M059J (cell line): ENCODE measurements around the gene PRKCZ. TPM values are rescaled to one million over a fixed set of nuclear protein-coding genes. Genes with fewer than 3 reads are reported as not detected.
A peak's percentile ranks its signal among the peaks of the same experiment; 100 is the strongest.

Experiments used
- DNase-seq: peaks from one replicate; pipeline ENCODE4 v3.0.0-alpha.2; 2012; ENCODE audit warnings: low read depth
- total RNA-seq: library from RNA; depleted of rRNA; stranded (reverse); fragments of >200 nt; shearing (Covaris generic); gene quantifications from 2 replicates; pipeline ENCODE4 v1.2.3, GENCODE V29; 2014; rRNA removed

The PRKCZ gene
- total RNA-seq, result 0.44 TPM in 1 of 2 replicates, not detected in the other

DNA sequence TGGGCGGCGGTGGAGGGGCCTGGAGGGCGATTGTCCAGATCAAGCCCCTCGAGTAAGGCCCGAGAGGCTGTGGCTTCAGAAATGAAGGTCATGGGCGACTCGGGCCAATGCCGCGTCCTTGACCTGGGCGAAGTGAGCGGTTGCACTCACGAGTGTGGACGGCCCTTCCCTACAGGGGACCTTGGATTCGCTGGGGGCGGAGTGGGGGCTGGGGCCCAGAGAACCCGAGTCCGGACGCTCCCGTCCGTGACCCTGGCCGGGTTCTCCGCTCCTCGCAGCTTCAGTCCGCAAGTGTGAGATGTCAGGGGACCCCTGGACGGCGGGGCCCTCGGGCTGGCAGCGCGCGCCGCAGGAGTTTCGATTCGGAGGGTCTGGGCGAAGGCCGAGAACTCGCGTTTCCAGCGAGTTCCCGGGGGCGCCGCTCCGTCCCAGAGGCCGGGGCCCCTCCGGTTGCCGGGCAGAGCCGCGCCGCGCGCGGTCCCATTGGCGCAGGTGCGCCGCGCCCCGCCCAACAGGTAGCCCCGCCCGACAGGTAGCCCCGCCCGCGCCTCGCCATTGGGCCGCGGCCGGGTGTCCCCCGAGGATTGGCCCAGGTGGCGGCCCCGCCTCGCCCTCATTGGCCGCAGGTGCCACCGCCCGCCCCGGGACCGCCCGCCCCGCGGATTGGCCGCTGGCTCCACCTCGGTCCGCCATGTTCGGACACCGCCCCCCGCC, at the start of gene PRKCZ:
Gene PRKCZ (plus strand): TSS at position 694 of the 714 bp plus-strand sequence. CDS start 220 bp downstream, outside the sequence.
- DNase-seq, result no peak

DNA sequence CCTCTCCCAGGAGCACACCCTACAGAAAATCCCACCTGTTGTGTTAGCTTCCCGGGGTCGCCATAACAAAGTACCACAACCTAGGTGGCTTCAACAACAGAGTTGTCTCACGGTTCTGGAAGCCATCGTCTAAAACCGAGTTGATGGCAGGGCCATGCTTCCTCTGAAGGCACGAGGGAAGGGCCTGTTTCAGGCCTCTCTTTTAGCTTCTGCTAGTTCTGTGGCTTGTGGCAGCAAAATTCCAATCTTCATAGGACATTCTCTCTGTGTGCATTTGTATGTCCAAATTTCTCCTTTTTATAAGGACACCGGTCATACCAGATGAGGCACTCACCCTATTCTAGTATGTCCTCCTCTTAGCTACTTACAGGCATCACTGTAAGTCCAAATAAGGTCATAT, 49.8 kb upstream of the PRKCZ start:
- DNase-seq, result no peak

DNA sequence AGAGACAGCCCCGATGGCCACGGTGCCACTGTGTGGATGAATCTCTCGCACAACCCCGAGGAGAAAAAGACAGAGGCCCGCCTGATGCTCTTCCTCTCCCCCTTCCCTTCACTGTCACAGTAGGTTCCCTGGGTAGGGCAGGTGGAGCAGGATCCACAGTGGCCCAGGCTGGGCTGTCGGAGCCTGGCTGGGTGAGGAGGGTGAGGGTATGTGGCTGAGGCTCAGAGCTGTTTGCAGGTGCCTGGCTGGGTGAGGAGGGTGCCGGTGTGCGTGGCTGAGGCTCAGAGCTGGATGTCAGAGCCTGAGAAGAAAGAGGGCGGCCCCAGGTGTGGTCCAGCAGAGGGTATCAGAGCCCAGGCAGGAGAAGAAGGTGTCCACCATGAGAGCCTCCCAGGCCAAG, 49.4 kb upstream of the PRKCZ start:
- DNase-seq, result no peak

DNA sequence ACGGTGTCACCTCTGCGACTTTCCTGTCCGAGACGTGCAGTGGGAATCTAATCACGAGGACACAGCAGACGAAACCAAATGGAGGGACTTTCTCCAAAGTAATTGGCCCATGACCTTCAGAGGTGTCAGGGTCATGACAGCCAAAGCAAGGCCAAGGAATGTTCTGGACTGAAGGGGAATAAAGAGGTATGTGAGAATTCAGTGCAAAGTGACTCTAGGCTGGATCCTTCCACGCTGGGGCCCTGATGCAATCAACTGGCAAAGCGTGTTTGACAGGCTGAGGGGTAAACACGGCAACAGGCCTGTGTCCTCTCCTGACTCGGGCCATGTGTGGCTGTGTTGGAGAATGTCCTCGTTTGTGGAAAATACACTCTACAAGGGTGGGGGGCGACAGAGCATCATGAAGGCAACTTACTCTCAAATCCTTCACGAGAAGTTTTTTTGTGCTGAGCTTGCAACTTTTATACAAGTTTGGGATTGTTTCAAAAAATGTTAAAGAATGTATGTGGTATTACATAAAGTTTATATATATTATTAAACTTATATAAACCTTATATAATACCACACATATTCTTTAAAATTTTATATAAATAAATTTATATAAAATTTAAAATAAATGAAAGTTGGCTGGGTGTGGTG, 48.3 kb upstream of the PRKCZ start:
- DNase-seq, result no peak

DNA sequence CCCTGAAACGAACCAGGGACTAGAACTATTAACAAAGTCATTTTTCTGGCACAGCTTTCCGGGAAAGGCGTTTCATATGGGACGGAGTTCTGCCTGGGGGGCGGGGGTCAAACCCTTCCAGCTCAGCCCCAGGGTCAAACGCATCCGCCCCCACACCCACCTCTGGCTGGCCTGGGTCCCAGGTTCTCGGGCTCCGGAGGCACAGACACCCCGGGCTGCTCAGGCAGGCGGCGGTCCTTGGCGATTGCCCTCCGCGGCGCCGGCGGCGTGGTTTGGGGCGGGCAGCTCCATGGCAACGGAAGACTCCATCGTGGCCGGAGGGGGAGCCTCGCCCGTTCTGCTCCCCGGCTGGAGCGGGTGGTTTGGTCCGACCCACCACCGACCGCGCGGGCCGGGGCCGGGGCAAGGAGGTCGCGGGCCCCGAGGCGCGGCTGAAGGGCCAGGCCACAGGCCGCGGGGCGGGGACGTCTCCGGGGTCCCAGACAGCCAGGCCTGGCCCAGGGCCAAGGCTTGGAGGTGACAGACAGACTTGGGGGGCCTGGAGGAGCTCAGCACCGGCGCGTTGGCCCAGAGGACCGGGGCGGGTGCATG, 46.6 kb upstream of the PRKCZ start, which contains the start of gene CFAP74:
Gene CFAP74 (minus strand): TSS at position 246 of the 591 bp plus-strand sequence. CDS start 12,830 bp downstream, outside the sequence.
- no peak for DNase-seq

DNA sequence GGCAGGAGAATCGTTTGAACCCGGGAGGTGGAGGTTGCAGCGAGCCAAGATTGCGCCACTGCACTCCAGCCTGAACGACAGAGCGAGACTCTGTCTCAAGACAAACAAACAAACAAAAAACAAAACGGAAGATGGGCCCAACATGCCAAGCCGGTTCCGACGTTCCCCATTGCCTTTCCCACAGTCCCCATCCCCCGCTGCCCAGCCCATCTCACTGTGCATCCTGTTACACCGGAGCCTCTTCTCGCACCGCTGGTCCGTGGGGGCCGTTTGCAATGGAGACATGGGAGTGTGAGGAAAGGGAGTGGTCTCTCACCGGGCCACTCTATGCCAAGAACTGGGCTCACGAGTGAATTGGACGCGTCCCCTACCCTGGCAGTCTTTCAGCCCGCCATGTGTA, 45.4 kb upstream of the PRKCZ start:
- no peak for DNase-seq

DNA sequence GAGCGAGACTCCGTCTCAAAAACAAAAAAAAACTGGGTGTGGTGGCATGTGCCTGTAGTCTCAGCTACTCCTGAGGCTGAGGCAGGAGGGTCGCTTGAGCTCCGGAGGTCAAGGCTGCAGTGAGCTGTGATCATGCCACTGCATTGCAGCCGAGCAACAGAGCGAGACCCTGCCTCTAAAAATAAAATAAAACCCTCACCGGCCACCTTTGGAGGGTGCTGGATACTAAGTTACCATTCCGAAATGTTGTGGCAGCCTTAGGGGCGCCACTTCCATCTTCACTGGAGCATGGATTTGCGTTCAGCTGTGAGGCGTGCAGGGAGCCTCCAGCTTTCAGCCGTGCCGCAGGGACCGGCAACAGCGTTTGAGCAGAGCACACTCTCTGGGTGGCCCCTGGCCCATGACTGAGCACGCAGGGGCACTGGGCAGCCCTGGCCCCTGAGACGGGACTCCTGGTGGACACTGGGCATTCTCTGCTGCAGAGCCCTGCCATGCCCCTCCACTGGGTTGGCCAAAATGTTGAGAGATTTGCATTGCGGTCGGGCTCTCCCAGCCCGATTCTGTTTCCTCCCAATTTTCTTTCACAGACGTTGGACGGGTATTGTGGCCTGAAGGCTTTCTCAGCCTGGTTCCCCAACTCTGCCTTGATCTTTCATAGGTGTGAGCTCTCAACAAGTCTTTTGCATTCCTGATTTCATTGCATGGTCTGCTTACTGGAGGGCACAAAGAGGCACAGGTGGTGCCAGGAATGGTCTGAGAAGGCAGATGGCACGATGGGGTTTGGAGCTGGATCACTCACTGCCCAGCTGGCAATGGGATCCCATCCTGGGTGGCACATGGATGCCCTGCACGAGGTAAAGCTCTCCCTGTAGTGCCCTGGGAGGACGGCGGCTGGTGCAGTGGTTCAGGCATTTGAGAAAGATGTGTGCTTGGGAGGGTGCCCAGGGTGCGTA, 40.8 kb upstream of the PRKCZ start:
- DNase-seq, result no peak

DNA sequence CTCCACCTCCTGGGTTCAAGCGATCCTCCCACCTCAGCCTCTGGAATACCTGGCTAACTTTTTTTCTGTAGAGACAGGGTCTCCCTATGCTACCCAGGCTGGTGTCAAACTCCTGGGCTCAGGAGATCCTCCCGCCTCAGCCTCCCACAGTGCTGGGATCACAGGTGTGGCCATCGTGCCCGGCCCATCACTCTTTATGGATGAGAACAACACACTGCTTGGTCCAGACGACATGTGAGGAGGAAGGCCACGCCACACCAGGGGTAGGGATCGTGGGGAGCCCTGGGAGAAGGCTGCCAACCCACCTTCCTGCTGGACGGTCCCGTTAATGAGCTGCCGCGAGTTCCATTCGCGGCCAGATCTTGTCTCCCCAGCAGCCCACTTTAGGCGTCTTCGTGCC, 36.0 kb upstream of the PRKCZ start:
- DNase-seq, result no peak

DNA sequence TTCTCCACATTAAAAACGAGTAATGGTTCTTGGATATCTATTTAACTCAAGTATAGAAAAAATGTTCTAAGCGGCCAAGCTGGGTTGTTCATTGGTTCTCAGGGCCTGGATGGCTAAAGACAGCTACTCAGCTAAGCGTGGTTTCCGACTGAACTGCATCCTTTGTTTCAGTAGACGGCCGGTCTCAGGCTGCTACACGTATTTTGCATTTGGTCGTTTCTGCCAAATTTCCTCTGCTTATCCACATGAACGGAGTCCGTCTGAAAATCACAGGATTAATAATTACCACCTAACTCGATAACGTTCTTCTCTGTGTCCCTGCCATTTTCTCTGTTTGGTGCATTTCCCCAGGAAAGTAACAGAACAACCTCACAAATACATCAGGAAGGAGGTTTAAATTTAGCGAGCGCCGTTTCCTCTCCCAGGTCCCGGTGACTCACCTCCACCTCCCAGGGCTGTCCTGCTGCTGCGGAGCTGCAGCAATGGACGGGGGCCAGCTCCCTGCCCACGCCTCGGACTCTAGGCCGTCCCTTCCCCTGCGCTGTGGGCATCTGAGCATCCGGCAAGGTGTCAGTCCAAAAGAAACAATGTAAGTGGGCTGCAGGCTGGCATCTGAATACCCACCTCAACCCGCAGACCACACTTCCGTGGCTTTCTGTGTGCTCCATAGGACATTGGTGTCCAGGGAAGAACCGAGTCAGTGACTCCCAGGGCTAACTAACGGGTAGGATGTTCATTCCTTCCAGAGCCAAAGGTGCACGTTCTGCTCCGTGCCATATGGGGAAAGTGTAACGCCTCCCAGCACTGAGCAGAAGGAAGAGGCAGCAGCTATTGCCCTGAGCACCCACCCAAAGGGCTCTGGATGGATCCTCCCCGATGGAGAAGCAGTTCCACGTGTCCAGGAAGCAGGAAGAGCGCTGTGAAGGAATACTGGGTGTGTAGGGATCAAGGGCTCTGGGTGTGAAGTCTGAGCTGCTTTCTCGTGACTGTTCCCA, 35.2 kb upstream of the PRKCZ start:
- peak; percentile 65 for DNase-seq

DNA sequence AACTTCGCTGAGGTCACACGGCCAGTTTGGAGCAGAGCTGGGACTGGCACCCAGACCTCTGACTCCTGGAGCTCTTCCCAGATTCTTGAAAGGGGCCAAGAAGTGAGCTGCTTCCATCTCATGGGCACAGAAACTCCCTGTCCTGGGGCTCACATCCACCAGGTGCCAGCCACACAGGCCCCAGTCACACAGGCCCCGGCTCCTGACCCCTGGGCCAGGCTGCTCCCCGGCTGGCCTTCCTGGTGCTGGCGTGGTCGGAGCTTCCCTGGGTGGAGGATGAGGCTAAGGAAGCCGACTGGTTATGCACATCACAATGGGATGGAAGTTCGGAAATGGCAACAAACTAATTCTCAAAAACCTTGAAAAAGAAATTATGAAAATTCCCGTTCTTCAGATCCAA, 34.1 kb upstream of the PRKCZ start:
- DNase-seq, result no peak

DNA sequence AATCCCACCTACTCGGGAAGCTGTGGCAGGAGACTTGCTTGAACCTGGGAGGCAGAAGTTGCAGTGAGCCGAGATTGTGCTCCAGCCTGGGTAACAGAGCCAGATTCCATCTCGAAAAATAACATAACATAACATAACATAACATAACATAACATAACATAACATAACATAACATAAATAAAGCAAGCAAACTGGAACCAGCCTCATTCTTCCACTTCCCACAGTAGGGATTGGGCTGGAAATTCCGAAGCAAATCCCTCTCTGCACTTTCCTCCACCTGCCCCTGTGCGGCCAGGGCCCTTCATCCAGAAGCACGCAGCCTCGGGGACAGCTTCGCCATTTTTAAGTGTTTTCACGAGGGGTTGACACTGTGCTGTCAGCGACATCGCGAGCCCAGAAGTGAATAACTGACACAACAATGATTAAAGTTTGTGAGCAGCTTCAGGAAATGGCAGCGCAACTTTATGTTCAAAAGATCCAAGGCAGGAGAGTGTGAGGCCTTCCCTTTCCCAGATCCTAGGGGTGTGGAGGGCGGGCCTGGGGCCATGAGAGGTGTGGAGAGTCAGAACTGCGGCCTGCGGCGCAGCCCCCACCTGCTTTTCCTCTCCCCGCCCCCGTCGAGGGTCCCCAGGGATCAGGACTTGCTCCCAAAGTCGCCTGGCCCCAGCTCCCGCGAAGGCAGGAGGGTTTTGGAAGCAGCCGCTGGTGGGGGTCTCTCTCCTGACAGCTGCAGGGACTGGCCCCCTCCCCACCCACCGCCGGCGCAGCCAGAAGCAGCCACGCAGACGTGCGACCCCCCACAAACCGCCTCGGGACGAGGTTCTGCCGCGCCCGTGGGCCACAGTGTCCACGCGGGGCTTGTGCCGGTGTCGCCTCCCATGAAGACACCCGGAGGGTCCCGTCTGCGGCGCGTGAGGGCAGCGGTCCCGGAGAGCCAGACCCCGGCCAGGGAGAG, 31.7 kb upstream of the PRKCZ start:
- DNase-seq, result no peak

DNA sequence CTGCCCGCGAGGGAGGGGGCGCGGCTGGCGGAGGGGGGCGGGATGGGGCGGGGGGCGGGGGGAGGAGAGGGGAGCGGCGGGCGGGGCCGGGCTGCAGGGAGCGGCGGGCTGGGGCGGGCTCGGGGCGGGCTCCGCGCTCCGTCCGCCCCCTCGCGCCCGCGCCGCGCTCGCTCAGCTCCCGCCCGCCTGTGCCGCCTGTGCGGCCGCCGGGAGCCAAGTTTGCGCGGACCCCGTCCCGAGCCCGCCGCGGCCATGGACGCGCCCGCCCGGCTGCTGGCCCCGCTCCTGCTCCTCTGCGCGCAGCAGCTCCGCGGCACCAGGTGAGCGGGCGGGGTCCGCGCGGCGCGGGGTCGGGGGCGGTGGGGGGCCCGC, 31.1 kb upstream of the PRKCZ start, which contains the start of gene GABRD:
Gene GABRD (plus strand): TSS at position 174 of the 372 bp plus-strand sequence. CDS start 79 bp downstream, at position 253.
- no peak for DNase-seq

DNA sequence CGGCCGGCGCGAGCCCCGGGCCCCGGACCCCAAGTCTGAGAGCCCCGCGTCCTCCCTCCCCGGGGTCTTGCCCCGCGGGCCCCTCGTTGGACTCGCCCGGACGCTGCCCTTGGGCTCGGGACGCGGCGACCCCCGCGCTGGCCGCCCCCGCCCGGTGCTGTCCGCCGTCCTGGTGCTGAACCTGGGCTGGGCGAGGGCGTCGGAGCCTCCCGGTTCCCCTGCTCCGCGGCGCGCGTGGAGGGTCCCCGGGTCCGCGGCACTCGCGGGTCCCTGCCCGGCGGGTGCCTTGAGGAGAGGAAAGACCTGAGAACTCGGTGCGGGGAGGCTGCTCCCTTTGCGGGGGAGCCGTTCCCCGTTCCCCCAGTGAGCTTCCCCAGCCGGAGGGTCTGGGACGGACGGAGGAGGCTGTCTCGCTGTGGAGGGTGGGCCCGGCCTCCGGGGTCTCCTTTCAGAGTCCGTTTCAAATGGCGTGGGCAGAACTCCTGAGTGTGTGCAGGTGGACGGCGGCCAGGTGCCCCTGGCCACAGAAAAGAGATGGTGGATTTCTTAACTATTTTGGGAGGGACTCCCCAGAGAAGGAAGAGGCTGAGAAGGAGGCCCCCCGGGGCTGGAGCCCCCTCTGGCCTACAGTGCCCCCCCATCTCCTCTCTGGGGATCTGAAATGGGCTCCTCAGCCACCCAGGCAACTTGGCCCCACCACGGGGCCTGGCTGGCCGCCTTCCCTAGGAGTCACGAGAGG, 30.5 kb upstream of the PRKCZ start:
- DNase-seq, result no peak

DNA sequence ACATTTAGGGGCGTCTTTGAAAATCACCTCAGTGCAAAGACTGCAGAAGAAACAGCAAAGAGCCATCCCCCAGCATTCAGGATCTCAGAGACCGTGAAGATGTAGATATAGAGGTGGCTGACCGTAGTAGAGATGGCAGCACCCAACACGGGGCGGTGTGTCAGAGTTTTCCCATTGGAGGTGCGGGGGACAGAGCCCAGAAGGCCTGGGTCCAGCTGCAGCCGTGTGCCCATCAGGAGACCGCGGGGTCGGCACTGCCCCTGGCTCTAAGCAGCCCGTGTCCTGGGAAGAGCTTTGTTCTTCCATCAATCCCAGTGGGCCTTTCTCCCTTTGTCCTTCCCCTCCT, 29.9 kb upstream of the PRKCZ start:
- DNase-seq, result no peak

DNA sequence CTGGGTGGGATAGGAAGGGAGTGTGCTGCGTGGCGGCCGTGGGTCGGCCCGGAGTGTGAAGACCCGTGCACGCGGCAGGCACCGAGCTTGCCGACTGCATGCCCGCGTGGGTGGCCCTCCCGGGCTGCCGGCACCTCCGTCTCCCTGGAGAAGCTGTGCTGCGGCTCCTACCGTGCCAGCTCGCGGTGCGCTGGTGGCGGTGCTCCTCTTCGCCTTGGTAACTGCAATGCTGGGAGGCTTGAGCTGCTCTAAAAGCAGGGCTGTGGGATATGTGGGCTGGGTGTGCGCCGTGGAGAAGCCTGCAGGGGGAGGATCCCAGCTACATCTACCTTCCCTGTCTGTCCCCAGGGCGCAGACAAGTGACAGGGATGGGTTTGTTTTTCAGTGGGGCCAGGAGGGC, 28.7 kb upstream of the PRKCZ start:
- DNase-seq, result no peak

DNA sequence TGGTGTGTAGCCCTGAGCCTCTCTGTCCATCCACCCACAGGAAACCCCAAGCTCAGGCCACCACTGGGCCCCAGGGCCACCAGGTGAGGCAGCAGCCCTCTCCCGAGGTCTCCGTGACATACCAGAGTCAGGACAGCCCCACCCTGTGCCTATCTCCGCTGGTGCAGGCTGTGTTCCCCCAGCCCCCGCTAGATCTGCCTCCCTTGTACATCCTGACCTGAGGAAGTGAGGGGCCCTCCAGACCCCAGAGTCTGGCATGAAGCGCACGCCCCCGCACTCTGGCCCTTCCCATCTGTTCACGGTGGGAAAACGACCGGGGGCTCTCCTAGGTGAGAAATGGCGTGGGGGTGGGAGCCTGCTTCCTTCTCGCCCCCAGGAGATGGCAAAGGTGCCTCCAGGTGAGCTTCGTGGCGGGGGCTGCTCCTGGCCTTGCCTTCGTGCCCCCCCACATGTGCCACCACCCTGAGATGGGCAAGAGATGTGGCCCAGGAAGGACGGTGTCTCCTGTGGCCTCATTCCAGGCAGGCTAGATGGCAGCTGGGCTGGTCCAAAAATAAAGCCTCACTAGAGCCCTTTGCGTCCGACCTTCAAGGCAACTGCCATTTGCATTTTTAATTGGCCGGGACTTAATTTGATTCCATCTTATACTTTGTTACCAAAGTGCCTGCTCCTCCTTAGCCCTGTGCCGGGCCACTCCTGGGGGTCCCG, 28.0 kb upstream of the PRKCZ start:
- DNase-seq, result no peak

DNA sequence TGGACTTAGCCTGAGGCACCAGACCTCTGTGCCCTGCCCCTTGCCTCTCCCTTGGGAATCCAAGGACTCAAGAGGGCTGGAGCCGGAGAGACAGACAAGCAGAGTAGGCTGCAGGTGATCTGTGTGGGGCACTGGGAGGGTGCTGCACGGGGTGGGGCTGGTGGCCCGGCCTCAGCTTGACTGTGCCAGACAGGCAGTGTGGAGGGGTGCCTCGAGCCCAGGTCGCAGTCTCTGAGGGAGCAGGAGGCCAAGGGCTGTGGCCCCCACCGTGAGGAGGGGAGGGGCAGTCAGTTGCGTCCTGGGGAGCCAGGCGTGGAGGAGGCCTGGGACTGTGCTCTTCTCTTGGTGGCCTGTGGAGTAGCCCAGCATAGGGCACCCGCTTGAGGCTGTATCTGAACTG, 27.0 kb upstream of the PRKCZ start:
- no peak for DNase-seq

DNA sequence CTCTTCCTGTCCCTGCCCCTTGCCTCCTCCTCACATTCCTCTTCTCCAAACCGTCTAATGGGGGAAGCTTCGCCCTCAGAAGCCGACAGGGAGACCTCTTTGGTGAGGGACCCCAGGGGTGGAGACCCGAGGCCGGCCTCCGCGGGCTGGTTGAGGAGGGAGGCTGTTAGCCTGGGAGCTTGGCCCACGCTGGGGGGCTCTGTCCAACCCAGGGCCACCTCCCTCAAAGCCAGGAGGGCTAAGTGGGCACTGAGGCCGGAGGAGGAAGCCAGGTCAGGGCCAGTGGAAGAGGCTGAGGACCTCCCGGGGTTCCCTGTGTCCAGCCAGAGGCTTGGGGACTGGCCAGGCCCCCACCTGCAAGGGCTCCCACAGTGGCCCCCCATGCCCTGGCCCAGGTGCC, 25.8 kb upstream of the PRKCZ start:
- no peak for DNase-seq
